ENCODE data around the gene ITIH3. TPM values are rescaled to one million over a fixed set of nuclear protein-coding genes. Genes with fewer than 3 reads are reported as not detected.

ITIH3 gene
- total and polyA plus RNA-seq, 10 of the 15 experiments (the other 5 are each of a cell fraction or from before 2014, with no cell fraction given), result 0.07 to 0.17 (median 0.15) TPM; not detected in 7

DNA sequence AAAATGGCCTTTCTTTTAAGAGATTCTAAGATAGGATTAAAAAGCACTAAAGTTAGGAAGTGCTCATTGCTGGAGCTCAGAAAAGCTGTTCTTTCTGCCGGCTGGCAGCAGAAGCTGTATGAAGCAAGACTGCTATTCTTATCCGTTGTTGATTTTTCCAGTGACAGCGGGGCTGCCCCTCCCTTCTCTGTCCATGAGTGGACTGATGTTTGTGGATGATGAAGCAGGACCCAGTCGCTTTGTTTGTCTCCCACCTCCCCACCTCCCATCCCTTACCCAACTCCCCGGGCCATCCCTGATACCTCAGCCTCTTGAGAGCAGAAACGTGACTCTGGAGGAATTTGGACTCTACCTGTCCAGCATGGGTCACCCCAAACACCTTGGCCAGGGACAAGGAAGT lies 50.6 kb downstream of the ITIH3 start:
- no peak for TF ChIP-seq BRCA1 (IDR thresholded peaks at IDR 0.05; ENCODE audit: low read depth, low read length)
- no peak for TF ChIP-seq STAT3 (IDR thresholded peaks at IDR 0.05; ENCODE audit: low read depth, low read length)
- no peak for TF ChIP-seq TBL1XR1 (IDR thresholded peaks at IDR 0.05; ENCODE audit: low read depth, low read length)
- TF ChIP-seq WRNIP1 (IDR thresholded peaks at IDR 0.05; ENCODE audit: borderline replicate concordance, low read depth, low read length), result no peak
- TF ChIP-seq TCF12 (IDR thresholded peaks at IDR 0.05; ENCODE audit: low read depth, low read length), result no peak
- TF ChIP-seq RELA (IDR thresholded peaks at IDR 0.05; ENCODE audit: borderline replicate concordance, partially characterized antibody), result no peak
- no peak for TF ChIP-seq SIX5 (IDR thresholded peaks at IDR 0.05; ENCODE audit: low read depth, low read length, severe bottlenecking)
- TF ChIP-seq MTA2 (IDR thresholded peaks at IDR 0.05; ENCODE audit: low read depth), result no peak
- TF ChIP-seq POLR2A (IDR thresholded peaks at IDR 0.05; ENCODE audit: low read depth, low read length), result no peak
- TF ChIP-seq, protein P1, sequence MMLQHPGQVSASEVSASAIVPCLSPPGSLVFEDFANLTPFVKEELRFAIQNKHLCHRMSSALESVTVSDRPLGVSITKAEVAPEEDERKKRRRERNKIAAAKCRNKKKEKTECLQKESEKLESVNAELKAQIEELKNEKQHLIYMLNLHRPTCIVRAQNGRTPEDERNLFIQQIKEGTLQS (IDR thresholded peaks at IDR 0.05; ENCODE audit: borderline replicate concordance, extremely low read depth, low read depth, low read length), result no peak
- TF ChIP-seq NR2F1 (conservative IDR thresholded peaks at IDR 0.05), result no peak
- TF ChIP-seq, protein P2, sequence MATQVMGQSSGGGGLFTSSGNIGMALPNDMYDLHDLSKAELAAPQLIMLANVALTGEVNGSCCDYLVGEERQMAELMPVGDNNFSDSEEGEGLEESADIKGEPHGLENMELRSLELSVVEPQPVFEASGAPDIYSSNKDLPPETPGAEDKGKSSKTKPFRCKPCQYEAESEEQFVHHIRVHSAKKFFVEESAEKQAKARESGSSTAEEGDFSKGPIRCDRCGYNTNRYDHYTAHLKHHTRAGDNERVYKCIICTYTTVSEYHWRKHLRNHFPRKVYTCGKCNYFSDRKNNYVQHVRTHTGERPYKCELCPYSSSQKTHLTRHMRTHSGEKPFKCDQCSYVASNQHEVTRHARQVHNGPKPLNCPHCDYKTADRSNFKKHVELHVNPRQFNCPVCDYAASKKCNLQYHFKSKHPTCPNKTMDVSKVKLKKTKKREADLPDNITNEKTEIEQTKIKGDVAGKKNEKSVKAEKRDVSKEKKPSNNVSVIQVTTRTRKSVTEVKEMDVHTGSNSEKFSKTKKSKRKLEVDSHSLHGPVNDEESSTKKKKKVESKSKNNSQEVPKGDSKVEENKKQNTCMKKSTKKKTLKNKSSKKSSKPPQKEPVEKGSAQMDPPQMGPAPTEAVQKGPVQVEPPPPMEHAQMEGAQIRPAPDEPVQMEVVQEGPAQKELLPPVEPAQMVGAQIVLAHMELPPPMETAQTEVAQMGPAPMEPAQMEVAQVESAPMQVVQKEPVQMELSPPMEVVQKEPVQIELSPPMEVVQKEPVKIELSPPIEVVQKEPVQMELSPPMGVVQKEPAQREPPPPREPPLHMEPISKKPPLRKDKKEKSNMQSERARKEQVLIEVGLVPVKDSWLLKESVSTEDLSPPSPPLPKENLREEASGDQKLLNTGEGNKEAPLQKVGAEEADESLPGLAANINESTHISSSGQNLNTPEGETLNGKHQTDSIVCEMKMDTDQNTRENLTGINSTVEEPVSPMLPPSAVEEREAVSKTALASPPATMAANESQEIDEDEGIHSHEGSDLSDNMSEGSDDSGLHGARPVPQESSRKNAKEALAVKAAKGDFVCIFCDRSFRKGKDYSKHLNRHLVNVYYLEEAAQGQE (IDR thresholded peaks at IDR 0.05; ENCODE audit: low read depth, low read length), result no peak
- no peak for TF ChIP-seq LARP7 (IDR thresholded peaks at IDR 0.05)
- TF ChIP-seq FOXM1 (IDR thresholded peaks at IDR 0.05; ENCODE audit: low read depth, low read length), result no peak
- TF ChIP-seq BHLHE40 (IDR thresholded peaks at IDR 0.05; ENCODE audit: borderline replicate concordance in 1 of 2, low read depth in 2 of 2, low read length in 1 of 2), result no peak
- TF ChIP-seq, protein P3, sequence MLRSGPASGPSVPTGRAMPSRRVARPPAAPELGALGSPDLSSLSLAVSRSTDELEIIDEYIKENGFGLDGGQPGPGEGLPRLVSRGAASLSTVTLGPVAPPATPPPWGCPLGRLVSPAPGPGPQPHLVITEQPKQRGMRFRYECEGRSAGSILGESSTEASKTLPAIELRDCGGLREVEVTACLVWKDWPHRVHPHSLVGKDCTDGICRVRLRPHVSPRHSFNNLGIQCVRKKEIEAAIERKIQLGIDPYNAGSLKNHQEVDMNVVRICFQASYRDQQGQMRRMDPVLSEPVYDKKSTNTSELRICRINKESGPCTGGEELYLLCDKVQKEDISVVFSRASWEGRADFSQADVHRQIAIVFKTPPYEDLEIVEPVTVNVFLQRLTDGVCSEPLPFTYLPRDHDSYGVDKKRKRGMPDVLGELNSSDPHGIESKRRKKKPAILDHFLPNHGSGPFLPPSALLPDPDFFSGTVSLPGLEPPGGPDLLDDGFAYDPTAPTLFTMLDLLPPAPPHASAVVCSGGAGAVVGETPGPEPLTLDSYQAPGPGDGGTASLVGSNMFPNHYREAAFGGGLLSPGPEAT (IDR thresholded peaks at IDR 0.05; ENCODE audit: low read depth), result no peak
- no peak for TF ChIP-seq NBN (IDR thresholded peaks at IDR 0.05)
- ChIA-PET POLR2A (interaction anchor here (0.7 kb wide), 1 partner anchor 75 kb away, joined by 3 read pairs; no protein-coding TSS in a partner anchor), RAD21 (ENCODE audit: unreplicated experiment) (interaction anchor here (0.6 to 1.4 kb wide), 6 partner anchors 48 to 458 kb away, joined by 3 to 4 read pairs (median 4); partner anchors contain the start of gene STIMATE), SMC1A (ENCODE audit: uncharacterized antibody, unreplicated experiment) (interaction anchor here (1.0 to 1.4 kb wide), 6 partner anchors 48 to 229 kb away, joined by 3 to 6 read pairs (median 4); no protein-coding TSS in a partner anchor), CTCF (interaction anchor here (0.8 to 3.7 kb wide), 12 partner anchors 8 to 226 kb away, joined by 3 to 27 read pairs (median 6); no protein-coding TSS in a partner anchor)
- Histone ChIP-seq H3K27ac (ENCODE audit: control insufficient read depth, insufficient read depth) (no peak overlapping the region), H3K4me1 (ENCODE audit: control insufficient read depth, insufficient read depth, low read length) (peaks cover 8% of the 10 kb centered on the region), H3K9ac (ENCODE audit: control insufficient read depth, insufficient read depth, low read length) (no peak overlapping the region), H2AFZ (ENCODE audit: control insufficient read depth, low read depth, low read length) (no peak overlapping the region), H3K4me3 (no peak overlapping the region), H3K4me2 (ENCODE audit: control insufficient read depth, insufficient read depth) (no peak overlapping the region), H3K79me2 (ENCODE audit: control insufficient read depth, insufficient read depth, low read length) (no peaks in the 10 kb centered on the region), H4K20me1 (ENCODE audit: control insufficient read depth, insufficient read depth) (no peaks in the 10 kb centered on the region), H3K36me3 (ENCODE audit: control insufficient read depth in 2 of 2, insufficient read depth in 2 of 2, low read length in 1 of 2) (peaks cover 11 to 13% of the 10 kb centered on the region in 2 experiments), H3K27me3 (replicated peaks in 1 of 2; ENCODE audit: control insufficient read depth in 2 of 2, insufficient read depth in 2 of 2, low read length in 1 of 2) (no peaks in the 10 kb centered on the region), H3K9me3 (replicated peaks; ENCODE audit: control insufficient read depth, insufficient read depth, low read length) (no peaks in the 10 kb centered on the region)
- 66% methylated on average over 6 of the region's 6 CpGs for WGBS (ENCODE audit: insufficient coverage, insufficient replicate concordance, low lambda C conversion rate, missing lambda C conversion rate)
- intact Hi-C loops (cut with micrococcal nuclease; ENCODE audit: unreplicated experiment) (no loop called here), in situ Hi-C loops (cut with MboI) (loop anchor here (10.0 kb wide), 1 partner anchor 230 kb away; no protein-coding TSS in a partner anchor)
- BruUV-seq (replicated peaks), result no TSS peak
- no peak for FAIRE-seq
- no peak for ATAC-seq
- no peak for DNase-seq (ENCODE audit: low read depth, low spot score)
